ENCODE results near the gene TEX47. TPM values are rescaled to one million over a fixed set of nuclear protein-coding genes. Genes with fewer than 3 reads are reported as not detected.

TEX47 gene
- total RNA-seq, 1 donor from 2014 or later = not detected

GRCh38 chr7:88757371-88757770 is 38.2 kb downstream of the TEX47 start:
- Mint-ChIP-seq H3K27ac (ENCODE audit: unreplicated experiment) (no peak overlapping the region), H3K27me3 (ENCODE audit: unreplicated experiment) (peaks cover 56% of the 10 kb centered on the region), H3K4me3 (ENCODE audit: unreplicated experiment) (no peak overlapping the region), H3K36me3 (ENCODE audit: unreplicated experiment) (no peaks in the 10 kb centered on the region), H3K9me3 (ENCODE audit: unreplicated experiment) (no peaks in the 10 kb centered on the region), H3K4me1 (ENCODE audit: unreplicated experiment) (peaks cover 7% of the 10 kb centered on the region)
- no peak for TF ChIP-seq CTCF (IDR thresholded peaks at IDR 0.05)
- DNase-seq (ENCODE audit: extremely low spot score, unreplicated experiment) = no peak

DNA sequence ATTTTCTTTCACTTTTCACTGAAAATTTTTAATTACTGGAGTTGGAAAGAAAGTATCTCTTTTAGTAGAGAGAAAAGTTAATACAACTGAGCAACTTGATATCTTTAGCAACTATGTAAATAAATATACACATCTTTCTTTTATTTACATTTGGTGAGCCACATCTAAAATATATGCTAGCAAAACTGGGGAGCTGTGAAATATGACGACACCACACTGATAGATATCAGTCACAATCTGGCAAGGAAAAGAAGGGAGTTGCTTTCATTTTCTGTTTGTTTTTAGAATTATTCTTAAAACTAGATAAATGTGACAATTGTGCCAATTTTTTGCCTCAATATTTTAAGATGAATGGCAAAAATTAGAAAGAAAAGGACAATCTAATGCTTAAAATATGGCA is 38.7 kb downstream of the TEX47 start:
- no peaks in the 10 kb centered on the region for H3K36me3 Mint-ChIP-seq (ENCODE audit: unreplicated experiment)

GRCh38 chr7:88746126-88746525 is 49.4 kb downstream of the TEX47 start:
- no peaks in the 10 kb centered on the region for H3K36me3 Mint-ChIP-seq (ENCODE audit: unreplicated experiment)
- H3K9me3 Mint-ChIP-seq (ENCODE audit: unreplicated experiment) = no peaks in the 10 kb centered on the region
- H3K27me3 Mint-ChIP-seq (ENCODE audit: unreplicated experiment) = peaks cover 3% of the 10 kb centered on the region
- H3K4me1 Mint-ChIP-seq (ENCODE audit: unreplicated experiment) = no peaks in the 10 kb centered on the region
- TF ChIP-seq CTCF (IDR thresholded peaks at IDR 0.05) = no peak
- no peak for DNase-seq (ENCODE audit: extremely low spot score, unreplicated experiment)
- H3K4me3 Mint-ChIP-seq (ENCODE audit: unreplicated experiment) = no peak overlapping the region
- no peak overlapping the region for H3K27ac Mint-ChIP-seq (ENCODE audit: unreplicated experiment)

More for the DNA sequence above, 38.7 kb downstream of the TEX47 start:
- no peak overlapping the region for H3K27ac Mint-ChIP-seq (ENCODE audit: unreplicated experiment)
- no peaks in the 10 kb centered on the region for H3K9me3 Mint-ChIP-seq (ENCODE audit: unreplicated experiment)
- H3K27me3 Mint-ChIP-seq (ENCODE audit: unreplicated experiment) = peaks cover 54% of the 10 kb centered on the region
- no peak for DNase-seq (ENCODE audit: extremely low spot score, unreplicated experiment)
- peaks cover 7% of the 10 kb centered on the region for H3K4me1 Mint-ChIP-seq (ENCODE audit: unreplicated experiment)
- H3K4me3 Mint-ChIP-seq (ENCODE audit: unreplicated experiment) = no peak overlapping the region
- no peak for TF ChIP-seq CTCF (IDR thresholded peaks at IDR 0.05)

Other genes with a start within 250 kb of the TEX47 start
- not detected in 2 replicates for gene ZNF804B, start 36.0 kb downstream of the TEX47 start, total RNA-seq

Measured in osteocyte (in vitro differentiated cells).